Stimulated activated CD8-positive, alpha-beta memory T cell treated with anti-CD3 and anti-CD28 coated beads, Interleukin-15, amount 100 ng/mL, for 1 hour (primary cell): ENCODE results near the gene TFAP2A.

Source experiments
- DNase-seq: peaks from one replicate; pipeline ENCODE4 v3.0.0-alpha.2; 2020; ENCODE audit warnings: low read depth

The TFAP2A gene

DNA sequence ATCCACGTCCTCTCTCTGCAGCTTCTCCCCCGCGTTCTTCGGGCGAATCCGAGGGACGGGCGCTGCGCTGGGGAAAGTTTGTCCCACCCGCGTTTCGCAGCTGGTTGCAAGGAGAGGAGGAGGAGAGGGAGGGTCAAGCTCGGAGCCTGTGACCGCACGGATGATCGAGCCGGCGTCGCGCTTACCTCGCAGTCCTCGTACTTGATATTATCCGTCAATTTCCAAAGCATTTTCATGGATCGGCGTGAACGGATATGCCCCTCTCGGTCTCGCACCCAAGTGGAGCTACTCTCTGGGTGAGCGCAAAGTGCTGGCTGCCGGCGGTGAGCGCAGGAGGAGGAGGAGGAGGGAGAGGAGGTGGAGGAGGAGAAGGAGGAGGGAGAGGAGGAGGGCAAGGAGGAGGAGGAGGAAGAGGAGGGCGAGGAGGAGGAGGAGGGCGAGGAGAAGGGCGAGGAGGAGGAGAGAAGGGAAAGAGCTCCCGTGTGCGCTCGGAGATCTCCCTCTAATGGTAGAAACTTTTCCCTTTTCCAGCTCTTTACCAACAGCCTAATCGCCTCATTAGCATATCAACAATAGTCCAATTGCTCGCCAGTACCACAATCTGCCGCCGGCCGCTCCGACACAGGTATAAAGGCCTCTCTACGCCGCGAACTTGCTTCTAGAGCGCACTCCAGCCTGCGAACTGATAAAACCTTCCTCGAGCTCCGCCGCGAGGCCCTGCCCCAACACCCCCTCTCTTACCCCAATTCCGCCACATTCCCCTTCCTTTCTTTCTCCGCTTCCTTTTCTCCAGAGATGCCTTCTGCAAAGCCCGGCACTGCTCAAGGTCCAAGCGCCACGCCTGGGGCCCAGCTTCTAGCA lies at the start of gene TFAP2A:
Gene TFAP2A, minus strand, starts transcription at position 319 of the 861 bp plus-strand sequence. Its CDS starts 83 bp downstream, at position 236.
- DNase-seq, result no peak

DNA sequence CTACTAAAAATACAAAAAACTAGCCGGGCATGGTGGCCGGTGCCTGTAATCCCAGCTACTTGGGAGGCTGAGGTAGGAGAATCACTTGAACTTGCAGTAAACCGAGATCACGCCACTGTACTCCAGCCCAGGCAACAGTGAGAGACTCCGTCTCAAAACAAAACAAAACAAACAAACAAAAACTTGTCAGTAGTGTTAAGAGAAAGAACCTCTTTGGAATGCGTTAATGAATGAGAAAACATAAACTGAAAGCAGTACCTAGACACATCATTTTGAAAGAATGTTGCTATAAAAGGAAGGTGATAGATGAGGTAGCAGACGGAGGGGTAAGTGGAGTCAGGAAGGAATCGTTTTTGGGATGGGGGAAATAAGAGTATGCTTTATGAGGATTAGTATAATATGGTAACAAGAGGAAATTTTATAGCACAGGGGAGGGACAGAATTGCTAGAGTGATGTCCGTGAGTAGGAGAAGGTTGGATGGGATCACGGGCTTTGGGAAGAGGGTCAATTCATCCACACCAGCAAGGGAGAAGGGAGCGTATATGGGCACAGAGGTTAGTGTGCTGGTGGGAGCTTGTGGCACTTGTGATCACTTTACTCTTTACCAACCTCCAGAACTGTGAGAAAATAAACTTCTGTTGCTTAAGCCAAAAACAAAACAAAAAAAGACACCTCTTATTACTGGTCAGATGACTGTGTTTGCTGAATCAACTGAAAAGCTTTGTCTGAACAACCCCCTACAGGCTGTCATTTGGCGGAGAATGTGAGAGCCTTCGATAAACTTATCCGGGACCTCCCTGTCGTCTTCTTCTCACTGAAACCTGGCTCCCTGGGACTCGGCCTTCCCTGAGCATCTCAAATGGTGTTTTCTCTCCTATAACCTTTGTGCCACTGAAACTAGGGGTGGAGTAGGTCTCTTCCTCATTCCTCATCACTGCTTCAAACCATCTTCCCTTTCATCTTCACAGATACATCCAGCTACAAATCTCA lies 48.9 kb upstream of the TFAP2A start:
- no peak for DNase-seq

DNA sequence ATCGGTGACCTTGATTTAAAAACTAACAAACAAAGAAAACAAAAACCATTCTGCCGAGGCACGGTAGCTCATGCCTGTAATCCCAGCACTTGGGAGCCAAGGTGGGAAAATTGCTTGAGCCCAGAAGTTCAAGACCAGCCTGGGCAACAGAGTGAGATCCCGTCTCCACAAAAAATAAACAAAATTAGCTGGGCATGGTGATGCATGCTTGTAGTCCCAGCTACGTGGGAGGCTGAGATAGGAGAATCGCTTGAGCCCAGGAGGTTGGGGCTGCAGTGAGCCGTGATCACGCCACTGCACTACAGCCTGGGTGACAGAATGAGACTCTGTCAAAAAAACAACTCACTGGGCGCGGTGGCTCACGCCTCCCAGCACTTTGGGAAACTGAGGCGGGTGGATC lies 48.2 kb upstream of the TFAP2A start:
- DNase-seq, result no peak

DNA sequence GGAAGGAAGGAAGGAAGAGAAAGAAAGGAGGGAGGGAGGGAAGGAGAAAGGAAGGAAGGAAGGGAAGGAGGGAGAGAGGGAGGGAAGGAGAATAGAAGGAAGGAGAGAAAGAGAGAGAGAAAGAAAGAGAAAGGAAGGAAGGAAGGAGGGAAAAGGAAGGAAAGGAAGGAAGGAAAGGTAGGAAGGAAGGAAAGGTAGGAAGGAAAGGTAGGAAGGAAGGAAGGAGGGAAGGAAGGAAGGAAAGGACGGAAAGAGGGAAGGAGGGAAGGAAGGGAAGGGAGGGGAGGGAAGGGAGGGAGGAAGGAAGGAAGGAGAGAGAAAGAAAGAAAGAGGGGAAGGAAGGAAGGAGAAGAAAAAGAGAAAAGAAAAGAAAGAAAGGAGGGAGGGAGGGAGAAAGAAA lies 47.0 kb upstream of the TFAP2A start:
- no peak for DNase-seq

DNA sequence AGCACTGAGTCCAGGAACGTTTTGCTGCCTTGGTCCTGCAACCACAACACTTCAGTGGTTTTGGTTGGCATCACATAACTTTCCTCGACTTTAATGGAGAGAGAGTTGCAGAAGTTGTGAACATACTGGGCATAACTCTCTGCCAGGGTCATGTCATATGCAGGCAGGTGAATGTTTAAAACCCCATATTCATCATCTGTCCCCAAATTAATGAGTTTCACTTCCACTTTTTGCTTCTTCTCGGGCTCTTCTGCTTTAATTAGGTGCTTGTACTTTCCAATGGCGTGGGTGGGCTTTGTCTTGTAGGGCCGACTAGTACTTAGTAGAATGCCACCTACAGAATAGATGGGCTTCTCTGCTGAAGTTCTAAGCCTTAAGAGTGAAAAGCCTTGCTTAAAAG lies 45.2 kb upstream of the TFAP2A start:
- DNase-seq, result no peak

DNA sequence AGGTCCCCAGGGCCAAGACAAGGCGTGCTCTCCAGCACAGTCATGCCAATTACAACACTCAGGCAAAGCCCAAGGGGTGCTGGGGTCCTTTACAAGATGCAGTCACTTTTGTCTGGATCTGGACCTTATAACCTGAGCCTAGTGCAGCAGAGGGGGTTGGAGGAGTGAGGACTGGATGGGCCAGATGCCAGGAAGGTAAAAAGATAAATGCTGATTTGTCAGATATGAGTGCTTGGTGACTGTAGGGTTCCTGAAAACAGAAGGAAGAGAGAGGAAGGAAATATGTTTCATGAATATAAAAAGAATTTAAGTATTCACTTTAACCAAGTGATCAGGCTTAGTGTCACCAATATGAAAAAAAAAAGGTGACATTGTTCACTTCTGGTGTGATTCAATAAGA lies 43.4 kb upstream of the TFAP2A start:
- DNase-seq, result no peak

DNA sequence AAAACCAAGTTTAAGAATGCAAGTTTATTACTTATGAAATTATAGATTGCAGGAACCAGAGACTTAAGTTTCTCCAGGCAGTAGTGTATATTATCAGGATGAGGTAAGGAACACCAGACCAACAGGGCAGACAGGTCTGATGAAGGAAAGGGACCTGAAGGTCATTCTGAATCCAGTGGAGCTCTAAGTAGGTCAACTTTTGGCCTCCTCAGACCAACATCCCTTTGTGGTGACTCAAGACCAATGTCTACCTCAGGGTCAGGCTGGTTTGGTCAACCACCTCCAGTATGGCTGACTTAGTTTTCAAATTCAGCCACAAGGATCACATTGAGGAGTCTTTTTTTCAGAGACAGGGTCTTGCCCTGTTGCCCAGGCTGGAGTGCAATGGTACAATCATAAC lies 38.7 kb upstream of the TFAP2A start:
- no peak for DNase-seq

DNA sequence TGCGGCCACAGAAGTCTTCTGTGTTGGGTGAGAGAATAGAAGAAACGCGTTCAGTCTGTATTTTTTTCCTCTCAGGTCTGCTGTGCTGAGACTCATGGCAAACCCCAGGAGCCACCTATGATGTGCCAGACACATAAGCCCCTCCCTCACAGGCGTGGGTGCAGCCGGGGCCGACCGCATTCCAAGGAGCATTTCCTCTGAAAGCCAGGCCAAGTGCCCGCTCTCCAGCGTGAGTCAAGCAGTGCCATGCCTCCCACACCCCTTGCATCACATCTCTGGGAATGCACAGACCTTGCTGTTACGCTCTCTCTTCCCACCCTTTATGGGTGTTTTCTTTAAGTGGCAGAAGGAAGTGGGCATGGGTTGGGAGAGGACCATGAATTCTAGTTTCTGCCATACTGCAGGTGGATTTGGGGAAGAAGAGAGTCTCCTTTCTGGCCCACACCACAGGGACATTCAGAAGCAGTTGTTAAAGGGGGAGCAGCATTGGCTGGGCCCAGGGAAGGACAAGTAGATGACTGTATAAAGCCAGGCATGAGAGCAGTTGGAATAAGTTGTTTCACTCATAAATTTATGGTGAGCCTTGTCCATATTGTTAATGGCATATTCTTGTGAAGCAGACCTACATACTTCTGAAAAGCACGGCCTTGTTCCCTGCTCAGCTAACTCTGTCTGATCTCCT lies 37.1 kb upstream of the TFAP2A start:
- no peak for DNase-seq

DNA sequence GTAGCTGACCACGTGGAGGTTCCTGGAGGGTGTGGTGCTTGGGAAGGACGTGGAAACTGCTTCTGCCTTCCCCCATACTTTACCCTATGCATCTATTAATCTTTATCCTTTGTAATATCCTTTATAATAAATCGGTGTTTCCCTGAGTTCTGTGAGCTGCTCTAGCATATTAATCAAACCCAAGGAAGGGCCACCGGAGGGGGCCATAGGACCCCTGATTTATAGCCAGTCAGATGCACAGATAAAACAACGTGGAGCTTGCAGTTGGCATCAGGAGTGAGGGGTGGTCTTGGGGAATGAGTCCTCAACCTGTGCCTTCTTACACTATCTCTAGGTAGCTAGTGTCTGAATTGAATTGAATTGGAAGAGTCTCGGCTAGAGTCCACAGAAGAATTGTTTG lies 36.5 kb upstream of the TFAP2A start:
- no peak for DNase-seq

DNA sequence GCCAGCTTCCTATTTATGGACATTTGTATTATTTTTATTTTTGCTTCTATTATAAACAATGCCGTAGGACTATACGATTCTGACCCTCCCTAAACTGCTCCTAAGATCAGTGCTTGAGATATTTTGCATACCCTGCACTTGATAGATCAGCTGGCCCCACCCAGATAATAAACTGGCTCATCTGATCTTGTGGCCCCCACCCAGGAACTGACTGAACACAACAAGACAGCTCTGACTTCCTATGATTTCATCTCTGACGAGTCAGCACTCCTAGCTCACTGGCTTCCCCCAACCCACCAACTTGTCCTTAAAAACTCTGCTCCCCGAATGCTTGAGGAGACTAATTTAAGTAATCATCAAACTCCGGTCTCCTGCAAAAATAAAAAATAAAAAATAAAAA lies 34.9 kb upstream of the TFAP2A start:
- DNase-seq, result no peak

DNA sequence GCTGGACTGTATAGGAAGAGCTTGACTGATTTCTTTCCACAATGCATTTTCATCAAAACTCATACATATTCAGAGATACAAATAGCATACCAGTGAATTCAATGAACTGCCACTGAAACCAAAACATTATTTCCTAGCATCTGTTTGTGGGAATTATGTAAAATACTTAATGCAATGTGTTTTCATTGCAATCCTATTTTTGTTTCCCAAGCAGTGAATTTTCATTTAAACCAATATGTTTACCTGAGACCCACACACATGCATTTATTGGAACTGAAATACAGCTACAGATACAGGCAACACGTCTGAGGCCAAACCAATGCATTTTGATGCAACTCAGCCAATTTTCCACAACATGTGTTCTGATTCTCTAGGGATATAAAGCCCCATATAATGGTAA lies 33.2 kb upstream of the TFAP2A start:
- no peak for DNase-seq

DNA sequence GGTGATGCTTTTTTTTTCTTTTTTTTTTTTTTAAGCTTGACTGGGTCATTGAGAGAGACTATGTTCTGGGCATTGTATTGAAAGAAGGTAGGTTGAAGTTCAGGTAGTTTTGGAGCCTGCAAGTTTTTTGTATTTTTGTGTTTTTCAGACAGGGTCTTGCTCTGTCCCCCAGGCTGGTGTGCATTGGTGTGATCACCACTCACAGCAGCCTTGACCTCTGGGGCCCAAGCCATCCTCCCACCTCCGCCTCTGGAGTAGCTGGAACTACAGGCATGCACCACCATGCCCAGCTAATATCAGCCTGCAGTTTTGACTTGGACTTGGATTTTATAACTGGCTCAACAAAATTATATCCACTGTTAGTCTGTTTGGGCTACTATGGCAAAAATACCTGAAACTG lies 31.7 kb upstream of the TFAP2A start:
- DNase-seq, result no peak

DNA sequence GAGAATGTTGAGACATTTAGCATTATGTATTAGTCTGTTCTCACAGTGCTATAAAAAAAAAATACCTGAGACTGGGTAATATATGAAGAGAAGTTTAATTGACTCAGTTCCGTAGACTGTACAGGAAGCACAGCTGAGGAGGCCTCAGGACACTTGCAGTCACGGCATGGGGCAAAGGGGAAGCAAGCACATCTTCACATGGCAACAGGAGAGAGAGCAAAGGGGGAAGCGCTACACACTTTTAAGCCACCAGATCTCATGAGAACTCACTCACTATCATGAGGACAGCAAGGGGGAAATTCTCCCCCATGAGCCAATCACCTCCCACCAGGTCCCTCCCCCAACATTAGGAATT lies 26.8 kb upstream of the TFAP2A start:
- no peak for DNase-seq

DNA sequence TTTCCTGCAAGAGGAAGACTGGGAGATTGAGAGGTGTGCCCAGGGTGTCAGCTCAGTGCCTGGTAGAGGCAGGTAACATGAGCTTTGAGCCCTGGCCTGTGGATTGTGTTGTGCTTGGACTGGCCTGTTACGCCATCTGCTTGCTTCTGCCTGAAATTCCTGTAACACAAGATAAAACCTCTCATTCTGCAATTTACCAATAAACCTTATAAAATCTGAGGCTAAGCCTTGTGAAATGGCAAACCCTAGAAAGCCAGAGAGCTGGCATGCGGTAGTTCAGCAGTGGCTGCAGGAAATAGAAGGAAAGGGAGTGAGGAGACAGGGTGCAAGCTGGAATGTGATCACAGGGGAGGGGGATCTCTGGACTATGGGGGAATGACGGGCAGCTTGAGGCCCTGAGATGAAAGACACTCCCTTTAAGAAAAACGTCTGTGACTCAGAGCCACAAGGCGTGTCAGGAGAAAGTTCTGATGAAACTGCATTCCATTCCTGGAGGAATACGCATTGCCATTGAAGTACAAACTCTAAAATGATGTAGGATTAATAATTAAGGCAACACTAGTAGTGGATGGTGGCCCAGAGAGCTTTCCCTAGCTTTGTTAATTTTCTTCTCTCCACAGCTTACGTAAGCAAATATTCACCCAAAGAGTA lies 26.3 kb upstream of the TFAP2A start:
- DNase-seq, result no peak

DNA sequence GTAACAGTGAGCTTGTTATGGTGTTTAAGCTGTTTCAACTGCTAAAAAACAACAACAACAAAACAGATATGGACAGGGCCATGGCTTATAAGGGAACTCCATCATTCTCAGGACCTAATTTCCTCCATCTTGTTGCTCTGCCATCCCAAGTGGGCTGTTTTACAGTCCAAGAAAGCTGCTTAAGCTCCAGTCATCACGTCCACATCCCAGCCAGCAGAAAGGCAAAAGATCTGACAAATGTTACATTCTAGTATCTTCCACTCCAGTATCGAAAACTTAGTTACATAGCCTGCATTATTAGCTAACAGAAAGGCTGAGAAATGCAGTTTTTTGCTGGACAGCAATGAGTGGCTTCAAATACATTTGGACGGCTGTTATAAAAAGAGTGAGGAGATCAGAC lies 23.0 kb upstream of the TFAP2A start:
- DNase-seq, result no peak

DNA sequence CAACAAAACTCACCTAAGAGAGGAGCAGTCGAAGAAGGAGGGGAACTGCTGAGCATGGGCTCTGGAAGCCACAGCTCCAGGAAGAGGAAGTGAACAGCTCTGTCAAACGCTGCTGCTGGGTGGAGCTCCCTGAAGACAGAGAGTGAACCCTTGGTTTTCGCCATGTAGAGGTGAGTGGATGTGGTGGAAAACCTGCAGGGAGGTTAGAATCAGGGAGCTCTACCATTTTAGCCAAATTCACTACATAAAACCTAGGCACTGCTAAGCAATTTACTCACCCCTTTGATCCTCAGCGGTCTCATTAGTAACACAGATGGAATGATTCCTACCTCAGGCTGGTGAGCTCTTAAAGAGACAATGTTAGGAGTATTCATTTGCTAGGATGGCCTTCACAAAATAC lies 19.4 kb upstream of the TFAP2A start:
- DNase-seq, result no peak

DNA sequence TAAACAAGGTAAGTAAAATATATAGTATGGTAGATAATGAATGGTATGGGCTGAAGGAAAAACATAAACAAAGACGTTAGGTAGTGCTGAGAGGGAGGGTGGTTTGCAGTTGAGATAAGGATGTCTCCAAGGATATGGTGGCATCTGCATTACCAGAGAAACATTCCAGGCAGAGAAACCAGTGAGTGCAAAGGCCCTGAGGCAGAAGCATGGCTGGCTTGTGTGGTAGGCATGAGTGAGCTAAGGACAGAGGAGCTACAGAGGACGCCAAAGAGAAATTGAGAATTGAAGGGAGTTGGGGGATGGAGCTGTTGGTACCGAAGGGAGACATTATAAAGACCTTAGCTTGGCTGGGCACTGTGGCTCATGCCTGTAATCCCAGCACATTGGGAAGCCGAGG lies 18.4 kb upstream of the TFAP2A start:
- no peak for DNase-seq

DNA sequence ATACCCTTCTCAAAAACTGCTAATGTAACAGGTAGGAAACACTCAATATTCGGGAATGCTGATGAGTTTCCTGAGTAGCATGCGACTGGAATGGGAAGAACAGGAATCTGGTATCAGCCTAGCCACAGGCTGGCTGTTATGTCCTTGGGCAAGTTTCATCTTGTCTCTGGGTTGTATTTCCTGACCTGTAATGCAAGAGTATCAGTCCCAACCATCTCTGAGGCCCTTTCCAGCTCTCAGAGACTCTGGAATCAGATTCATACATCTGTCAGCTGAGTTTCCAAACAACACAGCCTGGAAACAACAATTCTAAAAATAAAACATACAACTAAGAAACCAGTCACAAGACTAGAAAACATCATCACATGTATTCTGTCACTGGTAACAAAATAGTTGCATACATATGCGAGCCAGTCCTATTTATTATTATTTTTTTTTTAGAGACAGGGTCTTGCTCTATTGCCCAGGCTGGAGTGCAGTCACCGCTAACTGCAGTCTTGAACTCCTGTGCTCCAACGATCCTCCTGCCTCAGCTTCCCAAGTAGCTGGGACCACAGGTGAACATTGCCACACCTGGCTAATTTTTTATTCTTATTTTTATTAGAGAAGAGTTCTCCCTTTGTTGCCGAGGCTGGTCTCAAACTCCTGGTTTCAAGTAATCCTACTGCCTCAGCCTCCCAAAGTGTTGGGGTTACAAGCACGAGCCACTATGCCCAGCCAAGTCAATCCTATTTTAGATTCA lies 16.7 kb upstream of the TFAP2A start:
- no peak for DNase-seq

DNA sequence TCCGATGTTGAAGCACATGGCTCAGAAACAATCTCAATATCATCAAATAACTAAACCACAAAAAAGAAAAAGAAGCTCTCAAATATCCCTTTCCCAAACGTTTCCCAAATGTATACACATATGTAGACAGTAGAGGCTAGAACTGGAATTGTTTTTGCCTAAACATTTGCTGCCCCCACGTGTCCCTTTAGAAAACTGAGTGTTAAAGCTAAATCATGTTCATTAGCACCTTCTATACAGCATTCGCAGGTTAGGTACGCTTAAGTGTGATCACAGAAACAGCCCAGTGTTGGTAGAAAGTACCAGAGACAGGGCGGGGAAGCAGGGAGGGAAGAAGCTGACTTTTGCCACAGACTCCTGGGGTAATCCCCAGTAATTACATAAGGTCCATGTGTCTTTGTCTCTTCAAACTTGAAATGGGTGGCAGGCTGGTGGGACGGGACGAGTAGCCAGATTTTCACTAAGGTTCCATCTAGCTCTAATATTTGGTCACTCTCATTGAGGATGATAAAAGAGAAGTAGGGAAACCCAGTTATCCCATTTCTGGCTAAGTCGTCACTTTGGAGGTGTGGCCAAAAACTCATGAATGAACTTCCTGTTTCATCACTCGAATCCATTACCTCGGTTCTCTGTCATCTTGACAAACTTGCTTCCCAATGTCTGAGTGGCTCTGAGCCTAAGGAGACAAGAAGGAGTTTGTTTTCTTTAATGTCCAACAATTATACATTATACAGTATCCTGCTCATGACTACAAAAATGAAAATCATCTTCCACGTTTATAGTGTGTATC lies 15.0 kb upstream of the TFAP2A start:
- no peak for DNase-seq

DNA sequence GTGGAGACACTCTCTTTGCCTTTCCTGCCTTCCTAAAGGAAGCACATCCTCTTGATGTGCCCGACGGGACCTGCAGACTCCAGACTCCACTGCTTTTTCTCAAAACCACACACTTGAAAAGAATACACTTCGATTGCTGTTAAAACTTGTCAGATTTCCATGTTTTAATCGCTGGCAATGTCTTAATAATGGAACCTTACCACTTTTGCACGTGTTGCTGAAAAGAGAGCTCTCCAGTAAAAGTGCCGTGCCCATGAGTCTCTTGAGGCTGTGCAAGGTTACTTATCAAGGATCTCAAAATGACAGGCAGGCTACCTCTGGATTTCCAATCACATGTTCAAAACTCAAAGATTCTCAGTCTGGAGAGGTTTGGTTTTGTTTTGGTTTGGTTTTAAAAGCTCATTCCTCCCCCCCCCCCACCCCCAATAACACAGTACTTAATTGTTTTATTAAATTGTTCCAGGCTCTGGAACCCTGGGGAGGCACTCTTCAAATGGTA lies 12.0 kb upstream of the TFAP2A start:
- DNase-seq, result no peak
